K562 (cell line): Measurements from ENCODE around the gene RFC5. TPM values are rescaled to one million over a fixed set of nuclear protein-coding genes. Genes with fewer than 3 reads are reported as not detected.

ENCODE experiments used
- ARID3B ChIP-seq: fragments of 250-450 bp; sonication (Bioruptor Pico); IDR thresholded peaks from 2 replicates; pipeline ENCODE4 v1.4.0; 2020; ENCODE audit warnings: borderline replicate concordance
- CBFA2T3 ChIP-seq: fragments of 450-650 bp; IDR thresholded peaks from 2 replicates; pipeline ENCODE4 v1.6.1; 2017
- CTCFL ChIP-seq: IDR thresholded peaks from 2 replicates; pipeline ENCODE4 v1.6.1; 2011; ENCODE audit warnings: borderline replicate concordance, low read depth, mild to moderate bottlenecking, moderate library complexity, low read length; ENCODE audit not compliant: insufficient read depth, poor library complexity, severe bottlenecking
- FOS ChIP-seq: IDR thresholded peaks from 3 replicates; pipeline ENCODE4 v1.6.1; 2011; ENCODE audit not compliant: insufficient read length; ENCODE audit errors: extremely low read depth
- GTF2F1 ChIP-seq: IDR thresholded peaks from 2 replicates; pipeline ENCODE4 v1.6.1; 2011; ENCODE audit warnings: low read depth, low read length, improper control_type of control experiment
- HDAC2 ChIP-seq: fragments of 450-650 bp; IDR thresholded peaks from 2 replicates; pipeline ENCODE4 v1.6.1; 2016; ENCODE audit warnings: mild to moderate bottlenecking
- HOXB6 ChIP-seq: fragments of 250-450 bp; sonication (Bioruptor Pico); IDR thresholded peaks from 2 replicates; pipeline ENCODE4 v1.5.1; 2022; ENCODE audit warnings: mild to moderate bottlenecking, borderline replicate concordance
- JUND ChIP-seq, 2 experiments: IDR thresholded peaks; 2 replicates in 1 of 2; 3 replicates in 1 of 2; pipeline ENCODE4 v1.6.1; 2011; ENCODE audit warnings: borderline replicate concordance in 2 of 2, low read depth in 2 of 2, low read length in 2 of 2, improper control_type of control experiment in 1 of 2, missing biosample characterization in 1 of 2, missing genetic modification characterization in 1 of 2, missing genetic modification reagents in 1 of 2
- KHSRP ChIP-seq: fragments of 450-650 bp; IDR thresholded peaks from 2 replicates; pipeline ENCODE4 v1.6.1; 2017
- KLF13 ChIP-seq: fragments of 450-650 bp; IDR thresholded peaks from 2 replicates; pipeline ENCODE4 v1.6.1; 2016; ENCODE audit warnings: missing genetic modification characterization, low read depth, mild to moderate bottlenecking, missing compliant biosample characterization, moderate library complexity, borderline replicate concordance
- MAFG ChIP-seq: fragments of 450-650 bp; conservative IDR thresholded peaks from 2 replicates; pipeline ENCODE4 v1.6.1; 2016; ENCODE audit warnings: missing genetic modification characterization, missing compliant biosample characterization
- NRF1 ChIP-seq, 2 experiments: fragments of 450-650 bp; IDR thresholded peaks in 1 of 2; conservative IDR thresholded peaks in 1 of 2; 2 replicates each; pipeline ENCODE4 v1.6.1; 2014; ENCODE audit warnings: mild to moderate bottlenecking in 2 of 2
- PHTF2 ChIP-seq: fragments of 250-450 bp; sonication (Bioruptor Pico); IDR thresholded peaks from 2 replicates; pipeline ENCODE4 v1.5.0; 2021; ENCODE audit warnings: mild to moderate bottlenecking
- RB1 ChIP-seq: fragments of 450-650 bp; IDR thresholded peaks from 2 replicates; pipeline ENCODE4 v1.6.1; 2017; ENCODE audit warnings: low read depth, mild to moderate bottlenecking
- RCOR1 ChIP-seq, 2 experiments: IDR thresholded peaks; 2 replicates each; pipeline ENCODE4 v1.6.1; 2012; ENCODE audit warnings: low read depth in 2 of 2, low read length in 2 of 2, borderline replicate concordance in 1 of 2, improper control_type of control experiment in 1 of 2
- SRSF1 ChIP-seq: fragments of 200-400 bp; formaldehyde crosslinking; IDR thresholded peaks from 2 replicates; pipeline ENCODE4 v1.6.1; 2017; ENCODE audit warnings: mild to moderate bottlenecking, low read depth, low read length, moderate library complexity
- SUPT5H ChIP-seq: fragments of 450-650 bp; IDR thresholded peaks from 2 replicates; pipeline ENCODE4 v1.6.1; 2016
- ZBTB12 ChIP-seq: fragments of 250-450 bp; sonication (Bioruptor Pico); IDR thresholded peaks from 2 replicates; pipeline ENCODE4 v1.4.0; 2020
- ZFP30 ChIP-seq: fragments of 250-450 bp; sonication (Bioruptor Pico); IDR thresholded peaks from 2 replicates; pipeline ENCODE4 v1.8.0; 2022; ENCODE audit warnings: moderate library complexity, mild to moderate bottlenecking, inconsistent platforms, borderline replicate concordance
- ZFPM2 ChIP-seq: fragments of 250-450 bp; sonication (Bioruptor Pico); IDR thresholded peaks from 2 replicates; pipeline ENCODE4 v1.5.1; 2022; ENCODE audit warnings: mild to moderate bottlenecking
- ZNF586 ChIP-seq: fragments of 450-650 bp; formaldehyde crosslinking; conservative IDR thresholded peaks from 2 replicates; pipeline ENCODE4 v1.4.0; 2020; ENCODE audit warnings: mild to moderate bottlenecking, moderate library complexity
- ZNF830 ChIP-seq: fragments of 250-450 bp; sonication (Bioruptor Pico); IDR thresholded peaks from 2 replicates; pipeline ENCODE4 v1.5.0; 2021; ENCODE audit warnings: mild to moderate bottlenecking
- ZSCAN29 ChIP-seq: fragments of 450-650 bp; IDR thresholded peaks from 2 replicates; pipeline ENCODE4 v1.6.1; 2017
- polyA plus RNA-seq, 8 experiments: library from polyadenylated mRNA; depleted of rRNA in 4 of 8; stranded (reverse) in 5 of 8; unstranded in 3 of 8; fragments of >200 nt; fragmentation: Nextera tagmentation in 2 of 8; fragmentation: Illumina TruSeq in 1 of 8; extraction: Ambion mirVana in 2 of 8; extraction: Trizol in 1 of 8; gene quantifications; 2 replicates each; pipeline versions ENCODE4 v1.2.1 to v1.2.3, GENCODE V29; 2011 to 2014; ENCODE audit warnings: inconsistent platforms in 1 of 8, missing spikeins in 1 of 8
- total RNA-seq, 7 experiments: library from RNA; depleted of rRNA in 6 of 7; stranded (reverse); fragments of >200 nt in 6 of 7; fragmentation: Illumina TruSeq in 2 of 7; extraction: Trizol in 2 of 7; gene quantifications; 2 replicates each; pipeline versions ENCODE4 v1.2.1 to v1.2.3, GENCODE V29; 2011 to 2021; ENCODE audit warnings: low replicate concordance in 1 of 7
- TF ChIP-seq, protein P1 (sequence below): IDR thresholded peaks from 2 replicates; pipeline ENCODE4 v1.6.1; 2014; ENCODE audit warnings: antibody characterized with exemption

RFC5 gene
- total and polyA plus RNA-seq, 9 of the 15 experiments (the other 6 are each of a cell fraction or from before 2014, with no cell fraction given): 61.8 to 189 (median 92.9) TPM

- TF ChIP-seq ZFP30 (CRISPR knock-in tag): no peak
- no peak for TF ChIP-seq ZNF586 (CRISPR knock-in tag)
- peak in 1 of 2 experiments; percentile 6; a peak in 1 of 4 replicates for TF ChIP-seq RCOR1 (IDR thresholded peaks at IDR 0.05; ENCODE audit: borderline replicate concordance in 1 of 2, low read depth in 2 of 2, low read length in 2 of 2)
- no peak for TF ChIP-seq ARID3B
- no peak for TF ChIP-seq ZBTB12 (CRISPR knock-in tag)
- no peak for TF ChIP-seq PHTF2 (CRISPR knock-in tag)
- TF ChIP-seq NRF1 (conservative IDR thresholded peaks at IDR 0.05 in 1 of 2, IDR thresholded peaks at IDR 0.05 in 1 of 2): no peak
- no peak for TF ChIP-seq GTF2F1
- TF ChIP-seq JUND (IDR thresholded peaks at IDR 0.05; ENCODE audit: borderline replicate concordance, low read depth, low read length): no peak
- peak; percentile 58; the same call in 1 of the 3 replicates for TF ChIP-seq JUND (tag; IDR thresholded peaks at IDR 0.05; ENCODE audit: borderline replicate concordance, low read depth, low read length)
- peak; percentile 42; the same call in 1 of the 2 replicates for TF ChIP-seq HDAC2
- no peak for TF ChIP-seq KHSRP
- no peak for TF ChIP-seq FOS
- no peak for TF ChIP-seq ZFPM2 (CRISPR knock-in tag)
- peak; percentile 88 for TF ChIP-seq MAFG (tag)
- no peak for TF ChIP-seq SUPT5H
- TF ChIP-seq ZNF830 (CRISPR knock-in tag): no peak
- TF ChIP-seq RB1: no peak
- TF ChIP-seq, protein P1, sequence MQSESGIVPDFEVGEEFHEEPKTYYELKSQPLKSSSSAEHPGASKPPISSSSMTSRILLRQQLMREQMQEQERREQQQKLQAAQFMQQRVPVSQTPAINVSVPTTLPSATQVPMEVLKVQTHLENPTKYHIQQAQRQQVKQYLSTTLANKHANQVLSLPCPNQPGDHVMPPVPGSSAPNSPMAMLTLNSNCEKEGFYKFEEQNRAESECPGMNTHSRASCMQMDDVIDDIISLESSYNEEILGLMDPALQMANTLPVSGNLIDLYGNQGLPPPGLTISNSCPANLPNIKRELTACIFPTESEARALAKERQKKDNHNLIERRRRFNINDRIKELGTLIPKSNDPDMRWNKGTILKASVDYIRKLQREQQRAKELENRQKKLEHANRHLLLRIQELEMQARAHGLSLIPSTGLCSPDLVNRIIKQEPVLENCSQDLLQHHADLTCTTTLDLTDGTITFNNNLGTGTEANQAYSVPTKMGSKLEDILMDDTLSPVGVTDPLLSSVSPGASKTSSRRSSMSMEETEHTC: no peak
- peak; percentile 80 for TF ChIP-seq CBFA2T3
- no peak for TF ChIP-seq CTCFL
- TF ChIP-seq KLF13: no peak
- TF ChIP-seq HOXB6: no peak
- TF ChIP-seq ZSCAN29: no peak
- no peak for TF ChIP-seq SRSF1
Measured at GRCh38 chr12:118013283-118013682, 3.2 kb upstream of the RFC5 start (continued).
